Upper lobe of left lung (tissue), 6 donors: ENCODE results near the gene MAMSTR. TPM values are rescaled to one million over a fixed set of nuclear protein-coding genes. Genes with fewer than 3 reads are reported as not detected.

ENCODE experiments used
- ATAC-seq, 2 donors: fragments of 200-7000 bp; cut with Tn5 transposase; one replicate each; pipeline ENCODE4 v1.9.1; 2022; ENCODE audit warnings: mild to moderate bottlenecking in 2 of 2, moderate library complexity in 2 of 2; ENCODE audit not compliant: low FRiP score in 2 of 2
- DNase-seq, 2 donors: peaks; one replicate each; pipeline ENCODE4 v3.0.0-alpha.2; 2019 to 2020
- H3K27ac ChIP-seq, 4 donors: fragments of 200-600 bp; sonication (generic); one replicate each; pipeline ENCODE4 v1.5.1; 2016 to 2019
- H3K27me3 ChIP-seq, 4 donors: fragments of 200-600 bp; sonication (generic); one replicate each; pipeline ENCODE4 v1.5.1; 2017 to 2019
- H3K36me3 ChIP-seq, 4 donors: fragments of 200-600 bp; sonication (generic); one replicate each; pipeline ENCODE4 v1.5.1; 2016 to 2019
- H3K4me1 ChIP-seq, 4 donors: fragments of 200-600 bp; sonication (generic); one replicate each; pipeline ENCODE4 v1.5.1; 2018 to 2019
- H3K4me3 ChIP-seq, 4 donors: fragments of 200-600 bp; sonication (generic); one replicate each; pipeline ENCODE4 v1.5.1; 2017 to 2019; ENCODE audit warnings: mild to moderate bottlenecking in 2 of 4, moderate library complexity in 1 of 4
- H3K9me3 ChIP-seq, 4 donors: fragments of 200-600 bp; sonication (generic); one replicate each; pipeline ENCODE4 v1.5.1; 2018 to 2019
- CTCF ChIP-seq, 6 experiments: fragments of 450-650 bp in 4 of 6; fragments of 200-600 bp in 2 of 6; sonication (generic) in 2 of 6; IDR thresholded peaks; one replicate each; pipeline ENCODE4 v1.5.1; 2016 to 2019; ENCODE audit warnings: antibody characterized with exemption in 6 of 6
- EP300 ChIP-seq, 4 donors: sonication (generic); formaldehyde crosslinking; IDR thresholded peaks; one replicate each; pipeline ENCODE4 v1.5.1; 2017; ENCODE audit warnings: antibody characterized with exemption in 4 of 4, control low read depth in 2 of 4
- POLR2A ChIP-seq, 4 donors: fragments of 450-650 bp; IDR thresholded peaks; one replicate each; pipeline ENCODE4 v1.5.1; 2016 to 2017; ENCODE audit warnings: antibody characterized with exemption in 4 of 4, mild to moderate bottlenecking in 2 of 4
- POLR2AphosphoS5 ChIP-seq, 2 donors: sonication (generic); formaldehyde crosslinking; IDR thresholded peaks; one replicate each; pipeline ENCODE4 v1.5.1; 2017; ENCODE audit warnings: antibody characterized with exemption in 2 of 2
- whole genome bisulfite sequencing, 2 donors: methylation state at CpG; one replicate each; pipeline ENCODE4 v1.1.5; 2017 to 2018; 5-methylcytosine and 5-hydroxymethylcytosine counted together
- total RNA-seq, 6 donors: library from RNA; depleted of rRNA in 4 of 6; stranded (reverse); fragments of >200 nt in 4 of 6; gene quantifications; one replicate each; pipeline versions ENCODE4 v1.1.0 to v1.2.1, GENCODE V29; 2016 to 2021
- donor health status: DM: no; HTN: no; CAD: no; lungs with moderate emphysema.
- donor health status: DM: no; HTN: yes; CAD: no; lungs with severe emphysema.

MAMSTR gene
- total RNA-seq, 6 donors from 2014 or later, result 1.1 to 3.1 (median 1.3) TPM; not detected in 1

- H3K4me1 ChIP-seq, result peaks cover 5 to 40% (median 18%) of the 10 kb centered on the region in 4 donors
- no peaks in the 10 kb centered on the region for H3K9me3 ChIP-seq
- 48 to 50% methylated on average over 29 to 33 of the region's 33 CpGs for WGBS, 2 donors
- H3K4me3 ChIP-seq, result no peak overlapping the region
- DNase-seq (peak in 1 of 2 donors; percentile 62), ATAC-seq (peak in 1 of 2 donors; percentile 72)
- H3K27ac ChIP-seq, result peak overlapping the region in 1 of 4 donors; percentile 35
- peak in 1 of 2 donors; percentile 31 for TF ChIP-seq POLR2AphosphoS5 (IDR thresholded peaks at IDR 0.05)
- no peak for TF ChIP-seq CTCF (IDR thresholded peaks at IDR 0.05)
- H3K27me3 ChIP-seq, result no peaks in the 10 kb centered on the region
- H3K36me3 ChIP-seq, result peaks cover 0 to 20% (median 2%) of the 10 kb centered on the region in 4 donors
Measured at GRCh38 chr19:48745208-48745995, 25.9 kb upstream of the MAMSTR start.

GRCh38 chr19:48742096-48742495 lies 22.6 kb upstream of the MAMSTR start:
- Histone ChIP-seq H3K4me3 (no peak overlapping the region), H3K27ac (peak overlapping the region; percentile 64 to 89 (median 83)), H3K4me1 (peaks cover 16 to 61% (median 24%) of the 10 kb centered on the region in 4 donors), H3K36me3 (peaks cover 0 to 4% (median 0%) of the 10 kb centered on the region in 4 donors), H3K9me3 (no peaks in the 10 kb centered on the region), H3K27me3 (peaks cover 0 to 9% (median 2%) of the 10 kb centered on the region in 4 donors)
- no peak for DNase-seq
- 86 to 93% methylated on average over 11 of the region's 11 CpGs for WGBS, 2 donors
- TF ChIP-seq POLR2AphosphoS5 (IDR thresholded peaks at IDR 0.05) (no peak), CTCF (IDR thresholded peaks at IDR 0.05) (no peak), POLR2A (IDR thresholded peaks at IDR 0.05) (no peak)
- ATAC-seq, result no peak

- DNase-seq (peak; percentile 54 to 91), ATAC-seq (peak in 1 of 2 donors; percentile 58)
- H3K4me3 ChIP-seq, result peak overlapping the region in 3 of 4 donors; percentile 60 to 66 (median 62)
- 42% methylated on average over 8 to 32 of the region's 35 CpGs for WGBS, 2 donors
- TF ChIP-seq CTCF (IDR thresholded peaks at IDR 0.05), result no peak
- TF ChIP-seq EP300 (IDR thresholded peaks at IDR 0.05), result peak in 1 of 4 donors; percentile 17
- TF ChIP-seq POLR2AphosphoS5 (IDR thresholded peaks at IDR 0.05), result peak; percentile 30 to 75
- TF ChIP-seq POLR2A (IDR thresholded peaks at IDR 0.05), result peak in 3 of 4 donors; percentile 17 to 52 (median 50)
- peak overlapping the region; percentile 81 to 94 (median 87) for H3K27ac ChIP-seq
- peaks cover 13 to 53% (median 19%) of the 10 kb centered on the region in 4 donors for H3K4me1 ChIP-seq
- no peaks in the 10 kb centered on the region for H3K9me3 ChIP-seq
- H3K36me3 ChIP-seq, result no peaks in the 10 kb centered on the region
- H3K27me3 ChIP-seq, result peaks cover 0 to 9% (median 2%) of the 10 kb centered on the region in 4 donors
Measured at GRCh38 chr19:48741129-48741999, 21.8 kb upstream of the MAMSTR start.

GRCh38 chr19:48740164-48740972 lies 20.8 kb upstream of the MAMSTR start, which contains the start of gene RASIP1:
TSS of gene RASIP1 (minus strand) at chr19:48740610. CDS start at chr19:48740282, 328 bp downstream.
- ATAC-seq (peak in 1 of 2 donors; percentile 67), DNase-seq (peak in 1 of 2 donors; percentile 41)
- Histone ChIP-seq H3K36me3 (peaks cover 0 to 2% (median 0%) of the 10 kb centered on the region in 4 donors), H3K4me3 (peak within 1 kb of the TSS; percentile 31 to 66 (median 61)), H3K27me3 (peaks cover 0 to 9% (median 2%) of the 10 kb centered on the region in 4 donors), H3K27ac (peak within 1 kb of the TSS; percentile 81 to 94 (median 87)), H3K9me3 (no peaks in the 10 kb centered on the region), H3K4me1 (peaks cover 13 to 47% (median 18%) of the 10 kb centered on the region in 4 donors)
- 36 to 47% methylated on average over 23 to 27 of the region's 27 CpGs for WGBS, 2 donors
- TF ChIP-seq POLR2A (IDR thresholded peaks at IDR 0.05), result peak in 2 of 4 donors; percentile 46 to 57
- TF ChIP-seq POLR2AphosphoS5 (IDR thresholded peaks at IDR 0.05), result peak; percentile 69 to 88
- TF ChIP-seq EP300 (IDR thresholded peaks at IDR 0.05), result peak in 1 of 4 donors; percentile 42
- no peak for TF ChIP-seq CTCF (IDR thresholded peaks at IDR 0.05)
